ENCODE data around the gene LDHA.
"Not testable (repeated sequence)": the region's sequence is repeated elsewhere in the genome, so short reads cannot be mapped to it uniquely, and the experiment has no call there.

LDHA gene

GRCh38 chr11:18394928-18395734 is 768 bp downstream of the LDHA start:
- no peak for DNase-seq (ENCODE audit: low spot score)

GRCh38 chr11:18395735-18396504 is 1.6 kb downstream of the LDHA start:
- peak; percentile 100 for DNase-seq (ENCODE audit: low spot score)

- no peak for DNase-seq (ENCODE audit: low spot score)
Measured at GRCh38 chr11:18397921-18398320, 3.6 kb downstream of the LDHA start.

- not testable (repeated sequence) for DNase-seq (ENCODE audit: low spot score)
Measured at GRCh38 chr11:18401077-18401476, 6.7 kb downstream of the LDHA start.

GRCh38 chr11:18404062-18404461 is 9.7 kb downstream of the LDHA start:
- no peak for DNase-seq (ENCODE audit: low spot score)

- not testable (repeated sequence) for DNase-seq (ENCODE audit: low spot score)
Measured at GRCh38 chr11:18407400-18407799, 13.0 kb downstream of the LDHA start.

- no peak for DNase-seq (ENCODE audit: low spot score)
Measured at GRCh38 chr11:18408558-18409291, 14.4 kb downstream of the LDHA start.

GRCh38 chr11:18416459-18416858 is 22.1 kb downstream of the LDHA start:
- DNase-seq (ENCODE audit: low spot score), result no peak

- no peak for DNase-seq (ENCODE audit: low spot score)
Measured at GRCh38 chr11:18419040-18419439, 24.7 kb downstream of the LDHA start.

GRCh38 chr11:18420067-18420466 is 25.7 kb downstream of the LDHA start:
- no peak for DNase-seq (ENCODE audit: low spot score)

- no peak for DNase-seq (ENCODE audit: low spot score)
Measured at GRCh38 chr11:18427240-18427639, 32.9 kb downstream of the LDHA start.

GRCh38 chr11:18429332-18429731 is 35.0 kb downstream of the LDHA start:
- DNase-seq (ENCODE audit: low spot score), result no peak

GRCh38 chr11:18438691-18439090 is 44.3 kb downstream of the LDHA start:
- DNase-seq (ENCODE audit: low spot score), result no peak

- DNase-seq (ENCODE audit: low spot score), result no peak
Measured at GRCh38 chr11:18449251-18449650, 54.9 kb downstream of the LDHA start.

- DNase-seq (ENCODE audit: low spot score), result no peak
Measured at GRCh38 chr11:18452927-18453326, 58.6 kb downstream of the LDHA start.

- no peak for DNase-seq (ENCODE audit: low spot score)
Measured at GRCh38 chr11:18455686-18456372, 61.5 kb downstream of the LDHA start, which contains the start of gene LDHAL6A. Gene LDHAL6A, plus strand, starts transcription at chr11:18455856. Its CDS starts 825 bp downstream, at chr11:18456681.

GRCh38 chr11:18457450-18457849 is 63.1 kb downstream of the LDHA start:
- no peak for DNase-seq (ENCODE audit: low spot score)

Measured in hematopoietic multipotent progenitor cell treated with erythropoietin and hydrocortisone succinate and interleukin-3 and kit ligand, for 17 days (in vitro differentiated cells).